K562 (cell line): Measurements from ENCODE around the gene CERS1. TPM values are rescaled to one million over a fixed set of nuclear protein-coding genes. Genes with fewer than 3 reads are reported as not detected.
A peak's percentile ranks its signal among the peaks of the same experiment; 100 is the strongest.

ENCODE experiments used
- E2F6 ChIP-seq, 2 experiments: IDR thresholded peaks; 2 replicates each; pipeline ENCODE4 v1.6.1; 2011; ENCODE audit warnings: borderline replicate concordance in 1 of 2, control low read depth in 1 of 2, low read depth in 1 of 2, low read length in 1 of 2, mild to moderate bottlenecking in 1 of 2, mixed read lengths in 1 of 2, moderate library complexity in 1 of 2; ENCODE audit not compliant: insufficient read depth in 1 of 2, insufficient read length in 1 of 2, poor library complexity in 1 of 2, severe bottlenecking in 1 of 2; ENCODE audit errors: extremely low read depth in 1 of 2
- E2F8 ChIP-seq: fragments of 450-650 bp; IDR thresholded peaks from 2 replicates; pipeline ENCODE4 v1.7.1; 2018; ENCODE audit warnings: mild to moderate bottlenecking, low read depth; ENCODE audit not compliant: partially characterized antibody
- FOXP4 ChIP-seq: sonication (generic); formaldehyde crosslinking; IDR thresholded peaks from 2 replicates; pipeline ENCODE4 v1.8.0; 2022; ENCODE audit warnings: mild to moderate bottlenecking, missing genetic modification reagents, borderline replicate concordance
- HDAC2 ChIP-seq: fragments of 450-650 bp; IDR thresholded peaks from 2 replicates; pipeline ENCODE4 v1.6.1; 2016; ENCODE audit warnings: mild to moderate bottlenecking
- MEIS2 ChIP-seq: fragments of 450-650 bp; IDR thresholded peaks from 2 replicates; pipeline ENCODE4 v1.6.1; 2014; ENCODE audit warnings: mild to moderate bottlenecking; ENCODE audit not compliant: partially characterized antibody
- TBL1XR1 ChIP-seq, 2 experiments: IDR thresholded peaks; 2 replicates each; pipeline ENCODE4 v1.6.1; 2012; ENCODE audit warnings: improper control_type of control experiment in 2 of 2, low read length in 2 of 2, mild to moderate bottlenecking in 1 of 2
- ZBTB40 ChIP-seq, 2 experiments: fragments of 450-650 bp in 1 of 2; sonication (generic) in 1 of 2; formaldehyde crosslinking in 1 of 2; IDR thresholded peaks; 2 replicates each; pipeline versions ENCODE4 v1.7.1 to v1.9.0; 2016 to 2022; ENCODE audit warnings: inconsistent platforms in 1 of 2, mild to moderate bottlenecking in 1 of 2, missing genetic modification reagents in 1 of 2
- ZNF507 ChIP-seq: conservative IDR thresholded peaks from 2 replicates; pipeline ENCODE4 v1.6.1; 2017; ENCODE audit warnings: missing genetic modification characterization, missing compliant biosample characterization
- ZNF785 ChIP-seq: fragments of 250-450 bp; sonication (Bioruptor Pico); IDR thresholded peaks from 2 replicates; pipeline ENCODE4 v1.4.0; 2020; ENCODE audit warnings: mild to moderate bottlenecking
- polyA plus RNA-seq, 8 experiments: library from polyadenylated mRNA; depleted of rRNA in 4 of 8; stranded (reverse) in 5 of 8; unstranded in 3 of 8; fragments of >200 nt; fragmentation: Nextera tagmentation in 2 of 8; fragmentation: Illumina TruSeq in 1 of 8; extraction: Ambion mirVana in 2 of 8; extraction: Trizol in 1 of 8; gene quantifications; 2 replicates each; pipeline versions ENCODE4 v1.2.1 to v1.2.3, GENCODE V29; 2011 to 2014; ENCODE audit warnings: inconsistent platforms in 1 of 8, missing spikeins in 1 of 8
- total RNA-seq, 7 experiments: library from RNA; depleted of rRNA in 6 of 7; stranded (reverse); fragments of >200 nt in 6 of 7; fragmentation: Illumina TruSeq in 2 of 7; extraction: Trizol in 2 of 7; gene quantifications; 2 replicates each; pipeline versions ENCODE4 v1.2.1 to v1.2.3, GENCODE V29; 2011 to 2021; ENCODE audit warnings: low replicate concordance in 1 of 7

Gene CERS1
- total and polyA plus RNA-seq, 9 of the 15 experiments (the other 6 are each of a cell fraction or from before 2014, with no cell fraction given): 0.33 to 1.5 (median 0.86) TPM; not detected in 2

GRCh38 chr19:18898607-18899408, 2.9 kb upstream of the CERS1 start (continued):
- TF ChIP-seq ZBTB40 (IDR thresholded peaks at IDR 0.05): no peak
- TF ChIP-seq ZBTB40 (CRISPR knock-in tag; IDR thresholded peaks at IDR 0.05): no peak
- no peak for TF ChIP-seq ZNF507 (tag)
- no peak for TF ChIP-seq MEIS2
- TF ChIP-seq E2F8: peak; percentile 27
- no peak for TF ChIP-seq TBL1XR1 (IDR thresholded peaks at IDR 0.05; ENCODE audit: low read length in 2 of 2)
- no peak for TF ChIP-seq E2F6 (IDR thresholded peaks at IDR 0.05; ENCODE audit: borderline replicate concordance in 1 of 2, extremely low read depth in 1 of 2, insufficient read depth in 1 of 2, insufficient read length in 1 of 2, low read depth in 1 of 2, low read length in 1 of 2, poor library complexity in 1 of 2, severe bottlenecking in 1 of 2)
- no peak for TF ChIP-seq HDAC2
- no peak for TF ChIP-seq FOXP4 (CRISPR knock-in tag)
- no peak for TF ChIP-seq ZNF785 (CRISPR knock-in tag)
